ENCODE measurements around the gene KDM8.
A peak's percentile ranks its signal among the peaks of the same experiment; 100 is the strongest.

The KDM8 gene

DNA sequence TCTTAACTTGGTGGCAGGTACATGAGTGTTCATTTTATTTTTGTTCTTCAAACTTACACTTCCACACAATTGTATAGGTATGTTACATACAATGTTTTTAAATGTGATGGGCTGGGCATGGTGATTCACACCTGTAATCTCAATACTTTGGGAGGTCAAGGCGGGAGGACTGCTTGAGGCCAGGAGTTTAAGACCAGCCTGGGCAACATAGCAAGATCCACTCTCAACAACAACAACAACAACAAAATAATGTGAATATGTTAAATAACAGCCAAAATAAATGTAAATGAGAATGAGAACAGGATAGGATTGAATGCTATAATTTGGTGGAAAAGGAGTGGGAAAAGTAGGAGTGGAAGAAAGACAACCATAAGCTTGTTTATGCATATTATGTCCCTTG, 62.7 kb downstream of the KDM8 start:
- H3K9me3 ChIP-seq (ENCODE audit: control insufficient read depth in 2 of 2, low read length in 2 of 2), result no peaks in the 10 kb centered on the region
- no peak overlapping the region for H3K9ac ChIP-seq (ENCODE audit: low read depth in 1 of 2, low read length in 2 of 2)
- no peaks in the 10 kb centered on the region for H3K36me3 ChIP-seq (ENCODE audit: control insufficient read depth in 2 of 2, insufficient read depth in 2 of 2, low read length in 2 of 2)
- no peak overlapping the region for H3K4me3 ChIP-seq (ENCODE audit: low read length in 2 of 2)
- peaks cover 11 to 13% of the 10 kb centered on the region in 2 donors for H3K4me1 ChIP-seq (ENCODE audit: control insufficient read depth in 2 of 2, insufficient read depth in 2 of 2, low read length in 2 of 2)
- no peak overlapping the region for H3K27ac ChIP-seq (ENCODE audit: low read depth in 2 of 2, low read length in 2 of 2)
- no peaks in the 10 kb centered on the region for H3K27me3 ChIP-seq (ENCODE audit: control insufficient read depth in 2 of 2, insufficient read depth in 2 of 2, low read length in 2 of 2)

DNA sequence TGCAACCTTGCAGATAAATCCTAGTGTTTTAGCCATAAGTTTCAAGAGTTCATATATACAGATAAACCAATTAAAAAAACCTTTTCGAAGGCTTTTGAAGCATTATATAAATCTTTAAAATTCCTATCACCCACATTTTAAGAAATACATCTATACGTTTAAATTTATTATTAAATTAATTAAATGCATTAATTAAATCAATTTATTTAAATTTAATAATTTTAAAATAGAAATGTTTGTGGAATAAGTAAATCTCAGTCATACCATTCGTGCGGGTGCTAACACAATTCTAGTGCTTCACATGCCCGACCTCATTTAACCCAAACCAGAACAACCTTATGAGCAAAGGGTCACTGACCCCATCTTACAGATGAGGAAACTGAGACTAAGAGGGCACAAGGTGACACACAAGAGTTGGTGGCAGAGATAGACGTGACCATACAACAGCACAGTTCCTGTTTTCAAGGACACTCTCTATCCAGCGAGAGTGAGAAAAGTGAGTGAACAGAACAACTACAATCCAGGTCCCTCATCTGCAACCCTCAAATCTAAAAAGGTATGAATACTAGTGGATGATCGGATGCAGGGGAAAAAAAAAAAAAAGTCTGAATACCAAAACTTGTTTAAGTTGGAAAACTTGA, 63.8 kb downstream of the KDM8 start:
- Histone ChIP-seq H3K4me3 (ENCODE audit: low read length in 2 of 2) (no peak overlapping the region), H3K9me3 (ENCODE audit: control insufficient read depth in 2 of 2, low read length in 2 of 2) (no peaks in the 10 kb centered on the region), H3K4me1 (ENCODE audit: control insufficient read depth in 2 of 2, insufficient read depth in 2 of 2, low read length in 2 of 2) (peaks cover 11 to 13% of the 10 kb centered on the region in 2 donors), H3K36me3 (ENCODE audit: control insufficient read depth in 2 of 2, insufficient read depth in 2 of 2, low read length in 2 of 2) (no peaks in the 10 kb centered on the region), H3K27ac (ENCODE audit: low read depth in 2 of 2, low read length in 2 of 2) (no peak overlapping the region), H3K9ac (ENCODE audit: low read depth in 1 of 2, low read length in 2 of 2) (no peak overlapping the region), H3K27me3 (ENCODE audit: control insufficient read depth in 2 of 2, insufficient read depth in 2 of 2, low read length in 2 of 2) (no peaks in the 10 kb centered on the region)

DNA sequence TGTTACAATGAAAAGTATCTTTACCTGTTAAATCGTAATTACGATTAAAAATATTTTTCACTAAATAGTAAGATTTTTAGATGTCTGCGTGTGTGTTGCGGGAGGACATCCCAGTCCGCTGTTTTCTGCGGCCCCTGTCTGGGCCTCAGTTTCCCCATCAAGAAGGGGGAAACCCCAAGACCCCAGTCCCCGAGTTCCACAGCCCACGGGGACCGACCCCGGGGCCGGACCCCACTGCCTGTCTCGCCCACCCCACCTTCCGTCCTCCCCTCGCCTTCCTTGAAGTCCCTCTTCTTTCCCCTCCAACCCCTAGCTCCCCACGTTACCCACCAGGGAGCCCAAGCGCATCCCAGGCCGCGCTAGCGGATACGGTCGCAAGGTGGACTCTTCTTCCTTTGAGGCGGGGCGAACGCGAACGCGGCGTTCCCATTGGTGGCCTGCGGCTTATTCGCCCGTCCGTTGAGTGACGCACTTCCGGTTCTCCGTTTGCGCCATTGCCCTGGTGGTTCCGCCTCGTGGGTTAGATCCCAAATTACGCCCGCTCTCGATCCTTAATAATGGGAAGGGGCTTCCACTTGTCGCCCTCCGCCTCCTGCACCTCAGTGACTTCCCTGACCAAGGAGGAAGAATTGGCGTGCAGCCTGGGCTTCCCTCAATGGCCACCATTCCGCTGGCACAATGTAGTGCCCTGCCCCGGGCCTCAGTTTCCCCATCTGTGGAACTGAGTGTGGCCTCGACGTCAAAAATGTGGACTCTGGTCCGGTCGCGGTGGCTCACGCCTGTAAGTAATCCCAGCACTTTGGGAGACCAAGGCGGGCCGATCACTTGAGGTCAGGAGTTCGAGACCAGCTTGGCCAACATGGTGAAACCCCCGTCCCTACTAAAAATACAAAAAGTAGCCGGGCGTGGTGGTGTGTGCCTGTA, 65.3 kb downstream of the KDM8 start, which contains the start of gene NSMCE1:
Gene NSMCE1 (minus strand): TSS at position 397 of the 924 bp plus-strand sequence. CDS start 11,202 bp downstream, outside the sequence.
- Histone ChIP-seq H3K9me3 (ENCODE audit: control insufficient read depth in 2 of 2, low read length in 2 of 2) (no peaks in the 10 kb centered on the region), H3K27ac (ENCODE audit: low read depth in 2 of 2, low read length in 2 of 2) (peak within 1 kb of the TSS; percentile 71 to 89), H3K36me3 (ENCODE audit: control insufficient read depth in 2 of 2, insufficient read depth in 2 of 2, low read length in 2 of 2) (no peaks in the 10 kb centered on the region), H3K27me3 (ENCODE audit: control insufficient read depth in 2 of 2, insufficient read depth in 2 of 2, low read length in 2 of 2) (no peaks in the 10 kb centered on the region), H3K9ac (ENCODE audit: low read depth in 1 of 2, low read length in 2 of 2) (peak within 1 kb of the TSS; percentile 78 to 96), H3K4me3 (ENCODE audit: low read length in 2 of 2) (peak within 1 kb of the TSS; percentile 75 to 97), H3K4me1 (ENCODE audit: control insufficient read depth in 2 of 2, insufficient read depth in 2 of 2, low read length in 2 of 2) (peaks cover 11 to 15% of the 10 kb centered on the region in 2 donors)

DNA sequence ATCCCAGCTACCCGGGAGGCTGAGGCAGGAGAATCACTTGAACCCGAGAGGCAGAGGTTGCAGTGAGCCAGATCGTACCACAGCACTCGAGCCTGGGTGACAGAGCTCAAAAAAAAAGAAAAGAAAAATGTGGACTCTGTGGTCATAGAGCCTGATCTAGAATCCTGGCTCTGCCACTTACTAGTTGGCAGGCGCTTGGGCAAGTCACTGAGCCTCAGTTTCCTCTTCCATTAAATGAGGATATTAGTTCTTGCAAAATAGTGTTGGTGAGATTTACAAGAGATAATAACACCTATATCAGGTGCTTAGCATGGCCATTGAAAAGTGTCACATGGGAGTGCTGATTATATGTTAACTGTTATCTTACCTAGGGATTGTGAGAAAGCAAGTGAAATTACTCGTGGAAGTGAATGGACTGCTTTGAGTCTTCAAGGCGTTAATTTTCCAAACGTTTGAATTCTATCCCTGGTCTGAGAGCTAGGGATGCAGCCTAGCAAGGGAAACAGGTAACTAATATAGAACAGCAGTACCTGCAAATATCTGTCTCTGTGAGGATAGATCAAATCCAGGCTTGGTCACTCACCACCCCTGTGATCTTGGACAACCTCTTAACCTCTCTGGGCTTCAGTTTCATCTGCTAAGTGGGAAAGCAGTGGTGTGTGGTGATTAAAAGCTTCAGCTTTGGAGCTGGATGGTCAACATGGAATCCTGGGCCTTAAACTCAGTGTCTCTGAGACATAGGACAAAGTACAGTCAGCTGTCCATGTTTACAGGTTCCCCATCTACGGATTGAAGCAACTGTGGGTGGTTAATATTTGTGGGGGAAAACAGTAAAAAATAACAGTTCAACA, 66.2 kb downstream of the KDM8 start:
- H3K27me3 ChIP-seq (ENCODE audit: control insufficient read depth in 2 of 2, insufficient read depth in 2 of 2, low read length in 2 of 2), result no peaks in the 10 kb centered on the region
- no peaks in the 10 kb centered on the region for H3K9me3 ChIP-seq (ENCODE audit: control insufficient read depth in 2 of 2, low read length in 2 of 2)
- no peaks in the 10 kb centered on the region for H3K36me3 ChIP-seq (ENCODE audit: control insufficient read depth in 2 of 2, insufficient read depth in 2 of 2, low read length in 2 of 2)
- no peak overlapping the region for H3K27ac ChIP-seq (ENCODE audit: low read depth in 2 of 2, low read length in 2 of 2)
- peak overlapping the region; percentile 75 to 97 for H3K4me3 ChIP-seq (ENCODE audit: low read length in 2 of 2)
- peaks cover 11 to 15% of the 10 kb centered on the region in 2 donors for H3K4me1 ChIP-seq (ENCODE audit: control insufficient read depth in 2 of 2, insufficient read depth in 2 of 2, low read length in 2 of 2)
- peak overlapping the region; percentile 78 to 96 for H3K9ac ChIP-seq (ENCODE audit: low read depth in 1 of 2, low read length in 2 of 2)

DNA sequence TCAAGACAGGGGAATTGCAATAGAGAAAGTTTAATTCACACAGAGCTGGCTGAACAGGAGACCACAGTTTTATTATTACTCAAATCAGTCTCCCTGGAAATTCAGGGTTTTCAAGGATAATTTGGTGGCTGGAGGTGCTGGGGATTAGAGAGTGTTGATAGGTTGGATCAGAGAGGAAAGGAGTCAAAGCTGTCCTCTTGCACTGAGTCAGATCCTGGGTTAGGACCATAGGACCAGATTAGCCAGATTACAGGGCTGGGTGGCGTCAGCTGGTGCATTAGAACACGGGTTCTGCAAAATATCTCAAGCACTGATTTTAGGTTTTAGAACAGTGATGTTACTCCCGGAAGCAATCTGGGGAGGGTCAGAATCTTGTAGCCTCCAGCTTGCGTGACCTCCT, 67.0 kb downstream of the KDM8 start:
- Histone ChIP-seq H3K36me3 (ENCODE audit: control insufficient read depth in 2 of 2, insufficient read depth in 2 of 2, low read length in 2 of 2) (no peaks in the 10 kb centered on the region), H3K9ac (ENCODE audit: low read depth in 1 of 2, low read length in 2 of 2) (no peak overlapping the region), H3K9me3 (ENCODE audit: control insufficient read depth in 2 of 2, low read length in 2 of 2) (no peaks in the 10 kb centered on the region), H3K27ac (ENCODE audit: low read depth in 2 of 2, low read length in 2 of 2) (no peak overlapping the region), H3K4me3 (ENCODE audit: low read length in 2 of 2) (no peak overlapping the region), H3K4me1 (ENCODE audit: control insufficient read depth in 2 of 2, insufficient read depth in 2 of 2, low read length in 2 of 2) (peaks cover 11 to 15% of the 10 kb centered on the region in 2 donors), H3K27me3 (ENCODE audit: control insufficient read depth in 2 of 2, insufficient read depth in 2 of 2, low read length in 2 of 2) (no peaks in the 10 kb centered on the region)

Measured in mucosa of rectum (tissue), 2 donors.